BJ (cell line): ENCODE measurements around the gene SEPTIN8. TPM values are rescaled to one million over a fixed set of nuclear protein-coding genes. Genes with fewer than 3 reads are reported as not detected.

Source experiments
- CTCF ChIA-PET: fragments of 350-600 bp; formaldehyde crosslinking; extraction: SDS; loops from one replicate; lab custom pipeline; 2021; ENCODE audit warnings: antibody characterized with exemption, inconsistent platforms; lab: Yijun Ruan, JAX
- POLR2A ChIA-PET: fragments of 300-600 bp; sonication (Branson Sonifier 250); formaldehyde crosslinking; extraction: SDS; loops from one replicate; lab custom pipeline; 2021; ENCODE audit warnings: antibody characterized with exemption; lab: Charles Lee
- DNase-seq: peaks from one replicate; pipeline ENCODE4 v3.0.0-alpha.2; 2011; ENCODE audit warnings: low read depth
- H3K27me3 ChIP-seq: 2 replicates; pipeline ENCODE4 v1.6.0; 2011; ENCODE audit warnings: low read length; ENCODE audit not compliant: control insufficient read depth, insufficient read depth
- H3K36me3 ChIP-seq: 2 replicates; pipeline ENCODE4 v1.5.1; 2011; ENCODE audit warnings: low read length; ENCODE audit not compliant: control insufficient read depth, insufficient read depth
- H3K4me3 ChIP-seq: 2 replicates; pipeline ENCODE4 v1.5.1; 2011; ENCODE audit warnings: low read depth, mild to moderate bottlenecking, control low read depth, low read length
- polyA plus RNA-seq: library from polyadenylated mRNA; depleted of rRNA; stranded (reverse); fragments of >200 nt; gene quantifications from 2 replicates; pipeline ENCODE4 v1.2.3, GENCODE V29; 2011
- TF ChIP-seq, protein P1 (sequence below): IDR thresholded peaks from 2 replicates; pipeline ENCODE4 v1.5.1; 2011; ENCODE audit warnings: low read depth, mild to moderate bottlenecking, control low read depth, inconsistent platforms, low read length, moderate library complexity; ENCODE audit not compliant: insufficient read depth

The SEPTIN8 gene
- polyA plus RNA-seq, 1 experiment = 67.8 TPM

DNA sequence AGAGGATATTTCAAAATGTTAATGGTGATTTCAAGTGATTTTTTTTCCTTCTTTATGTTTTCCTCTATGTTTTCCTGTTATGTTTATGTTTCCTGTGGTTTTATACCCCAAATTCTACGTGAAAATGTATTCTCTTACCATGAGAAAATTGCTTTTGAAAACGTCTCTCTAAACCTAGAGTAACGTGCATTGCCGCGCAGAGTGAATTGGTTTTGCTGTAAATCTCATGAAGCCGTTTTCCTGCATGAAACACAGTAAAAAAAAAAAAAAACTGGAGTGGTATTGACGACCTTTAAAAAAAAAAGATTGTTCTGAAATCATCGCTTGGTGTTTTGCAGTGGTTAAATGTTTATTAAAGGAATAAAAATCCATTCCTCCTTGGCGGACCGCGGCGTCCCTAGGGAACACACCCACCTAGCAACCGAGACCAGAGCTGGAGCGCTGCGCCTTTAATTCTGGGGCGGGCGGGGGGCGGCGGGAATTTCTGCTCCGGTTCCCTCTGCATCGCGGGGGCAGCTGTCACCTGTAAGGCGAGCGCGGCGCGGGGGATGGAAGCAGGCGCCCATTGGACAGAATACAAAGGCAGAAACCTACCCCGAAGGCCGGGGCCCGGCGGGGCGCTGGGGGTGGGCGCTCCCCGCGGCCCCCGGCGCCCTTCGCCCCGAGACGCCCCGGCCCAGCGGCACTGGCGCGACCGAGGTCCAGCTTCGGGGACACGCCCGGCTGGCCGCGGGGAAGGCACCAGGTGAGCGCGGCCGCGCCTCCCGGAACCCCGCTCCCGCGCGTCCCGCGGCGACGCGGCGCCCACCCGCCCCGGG, 36.0 kb upstream of the SEPTIN8 start, which contains the start of gene SOWAHA:
Gene SOWAHA (plus strand): TSS at position 522 of the 818 bp plus-strand sequence. CDS start 320 bp downstream, outside the sequence.
- Histone ChIP-seq H3K36me3 (no peaks in the 10 kb centered on the region; the same call in 1 of the 2 replicates), H3K27me3 (peaks cover 18% of the 10 kb centered on the region), H3K4me3 (peak within 1 kb of the TSS; percentile 17)
- DNase-seq = no peak
- POLR2A ChIA-PET = no interaction called here
- TF ChIP-seq, protein P1, sequence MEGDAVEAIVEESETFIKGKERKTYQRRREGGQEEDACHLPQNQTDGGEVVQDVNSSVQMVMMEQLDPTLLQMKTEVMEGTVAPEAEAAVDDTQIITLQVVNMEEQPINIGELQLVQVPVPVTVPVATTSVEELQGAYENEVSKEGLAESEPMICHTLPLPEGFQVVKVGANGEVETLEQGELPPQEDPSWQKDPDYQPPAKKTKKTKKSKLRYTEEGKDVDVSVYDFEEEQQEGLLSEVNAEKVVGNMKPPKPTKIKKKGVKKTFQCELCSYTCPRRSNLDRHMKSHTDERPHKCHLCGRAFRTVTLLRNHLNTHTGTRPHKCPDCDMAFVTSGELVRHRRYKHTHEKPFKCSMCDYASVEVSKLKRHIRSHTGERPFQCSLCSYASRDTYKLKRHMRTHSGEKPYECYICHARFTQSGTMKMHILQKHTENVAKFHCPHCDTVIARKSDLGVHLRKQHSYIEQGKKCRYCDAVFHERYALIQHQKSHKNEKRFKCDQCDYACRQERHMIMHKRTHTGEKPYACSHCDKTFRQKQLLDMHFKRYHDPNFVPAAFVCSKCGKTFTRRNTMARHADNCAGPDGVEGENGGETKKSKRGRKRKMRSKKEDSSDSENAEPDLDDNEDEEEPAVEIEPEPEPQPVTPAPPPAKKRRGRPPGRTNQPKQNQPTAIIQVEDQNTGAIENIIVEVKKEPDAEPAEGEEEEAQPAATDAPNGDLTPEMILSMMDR = no peak
- CTCF ChIA-PET = interaction anchor here (0.6 to 9.4 kb wide), 6 partner anchors 11 to 287 kb away, joined by 3 to 102 read pairs (median 4); no protein-coding TSS in a partner anchor

- H3K36me3 ChIP-seq = no peaks in the 10 kb centered on the region
- ChIA-PET POLR2A (no interaction called here), CTCF (interaction anchor here (1.7 kb wide), 1 partner anchor 286 kb away, joined by 3 read pairs; no protein-coding TSS in a partner anchor)
- peaks cover 18% of the 10 kb centered on the region for H3K27me3 ChIP-seq
- H3K4me3 ChIP-seq = no peak overlapping the region
- TF ChIP-seq, protein P1 = no peak
- no peak for DNase-seq
Observed at GRCh38 chr5:132812123-132812765, 35.2 kb upstream of the SEPTIN8 start.

DNA sequence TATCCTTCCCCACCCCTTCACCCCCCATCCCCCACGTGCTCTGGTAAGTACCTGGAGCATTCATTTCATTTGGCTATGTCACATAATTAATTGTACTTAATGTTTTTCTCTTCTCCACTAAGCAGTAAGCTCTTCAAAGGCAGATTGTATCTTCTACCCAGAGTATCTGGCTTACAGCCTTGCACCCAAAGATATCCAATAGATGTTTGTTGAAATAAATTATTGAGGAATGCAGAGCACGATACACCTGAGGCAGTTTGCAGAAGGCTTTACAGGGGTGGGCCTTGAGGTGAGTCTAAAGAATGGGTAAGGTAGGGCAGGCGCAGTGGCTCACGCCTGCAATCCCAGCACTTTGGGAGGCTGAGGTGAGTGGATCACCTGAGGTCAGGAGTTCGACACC, 33.6 kb upstream of the SEPTIN8 start:
- Histone ChIP-seq H3K4me3 (no peak overlapping the region), H3K27me3 (peaks cover 18% of the 10 kb centered on the region), H3K36me3 (no peaks in the 10 kb centered on the region)
- POLR2A ChIA-PET = no interaction called here
- TF ChIP-seq, protein P1 = no peak
- CTCF ChIA-PET = no interaction called here
- no peak for DNase-seq

GRCh38 chr5:132808866-132809265, 31.8 kb upstream of the SEPTIN8 start:
- ChIA-PET POLR2A (no interaction called here), CTCF (interaction anchor here (0.7 to 4.9 kb wide), 3 partner anchors 12 to 422 kb away, joined by 4 to 23 read pairs (median 16); no protein-coding TSS in a partner anchor)
- TF ChIP-seq, protein P1 = no peak
- Histone ChIP-seq H3K27me3 (peaks cover 17% of the 10 kb centered on the region), H3K36me3 (no peaks in the 10 kb centered on the region), H3K4me3 (no peak overlapping the region)
- no peak for DNase-seq

- H3K27me3 ChIP-seq = peaks cover 16% of the 10 kb centered on the region
- CTCF ChIA-PET = interaction anchor here (2.6 to 4.9 kb wide), 2 partner anchors 11 to 12 kb away, joined by 16 to 23 read pairs; no protein-coding TSS in a partner anchor
- POLR2A ChIA-PET = no interaction called here
- TF ChIP-seq, protein P1 = no peak
- DNase-seq = no peak
- no peak overlapping the region for H3K4me3 ChIP-seq
- no peaks in the 10 kb centered on the region for H3K36me3 ChIP-seq
Observed at GRCh38 chr5:132808448-132808847, 31.4 kb upstream of the SEPTIN8 start.
